GM21619 (cell line): ENCODE measurements around the gene SIRT2.
A peak's percentile ranks its signal among the peaks of the same experiment; 100 is the strongest.

Experiments used
- ATAC-seq: cut with Tn5 transposase; IDR thresholded peaks from one replicate; pipeline ENCODE4 v1.9.1; 2021; ENCODE audit not compliant: unreplicated experiment

Gene SIRT2

GRCh38 chr19:38845374-38846024, 53.9 kb downstream of the SIRT2 start:
- ATAC-seq: no peak

GRCh38 chr19:38844093-38844686, 55.2 kb downstream of the SIRT2 start:
- no peak for ATAC-seq

DNA sequence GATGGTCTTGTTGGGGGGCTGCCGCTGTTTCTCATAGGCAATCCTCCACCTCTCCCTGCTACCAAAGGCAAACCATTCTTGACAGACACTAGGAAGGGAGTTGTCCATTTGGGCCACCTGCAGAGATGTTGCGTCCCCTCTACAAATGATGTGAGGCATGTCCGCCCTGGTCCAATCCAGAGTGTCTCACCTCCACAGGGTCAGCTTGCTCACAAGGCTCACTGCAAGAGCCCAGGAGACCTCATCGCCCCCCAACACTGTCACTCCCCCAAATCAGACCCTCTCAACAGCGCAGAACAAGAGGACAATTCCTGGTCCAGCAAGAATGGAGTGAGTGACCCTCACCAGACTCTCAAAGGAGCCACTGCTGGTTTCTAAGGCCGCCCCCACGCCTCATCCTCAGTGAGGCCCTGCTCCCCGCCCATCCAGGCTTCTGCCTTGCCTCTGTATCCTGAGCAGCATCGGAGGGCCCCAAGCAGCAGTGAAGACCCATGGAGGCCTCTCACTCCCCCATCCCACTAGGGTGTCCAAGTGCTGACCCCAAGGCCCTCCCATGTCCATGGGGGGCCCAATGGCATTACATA, 56.2 kb downstream of the SIRT2 start:
- no peak for ATAC-seq

DNA sequence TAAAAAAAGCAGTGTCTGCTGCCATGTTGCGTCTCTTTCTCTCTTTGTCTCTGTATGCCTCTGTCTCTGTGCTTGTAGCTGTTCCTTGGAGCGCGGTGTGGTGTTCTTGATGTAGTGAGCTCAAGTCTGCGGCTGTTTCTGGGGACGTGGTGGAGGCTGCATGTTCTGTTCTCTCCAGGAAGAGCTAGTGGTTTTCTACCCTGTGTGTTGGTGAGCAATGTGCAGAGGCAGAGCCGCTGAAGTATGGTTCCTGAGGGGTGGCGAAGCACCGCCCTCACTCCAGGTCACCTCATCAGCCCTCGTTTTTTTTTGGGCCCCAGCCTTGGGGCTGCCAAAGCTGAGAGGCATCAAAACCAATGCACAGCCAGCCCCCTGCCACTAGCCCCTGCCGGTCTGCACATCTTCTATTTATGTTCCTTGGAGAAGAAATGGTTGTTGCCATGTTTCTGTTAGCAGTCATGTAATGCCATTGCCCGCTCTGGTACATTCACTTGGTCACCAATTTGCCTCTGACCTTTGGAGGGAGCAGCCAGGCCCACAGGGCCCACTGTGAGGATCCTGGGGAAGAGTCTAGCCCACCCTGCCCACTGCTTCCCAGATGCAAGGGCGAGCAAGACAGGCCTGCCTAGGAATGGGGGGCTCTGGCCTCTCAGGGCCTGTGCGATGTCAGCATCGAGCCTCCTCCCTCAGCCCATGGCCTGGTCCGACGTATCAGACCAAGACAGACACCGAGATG, 56.8 kb downstream of the SIRT2 start:
- ATAC-seq: no peak

DNA sequence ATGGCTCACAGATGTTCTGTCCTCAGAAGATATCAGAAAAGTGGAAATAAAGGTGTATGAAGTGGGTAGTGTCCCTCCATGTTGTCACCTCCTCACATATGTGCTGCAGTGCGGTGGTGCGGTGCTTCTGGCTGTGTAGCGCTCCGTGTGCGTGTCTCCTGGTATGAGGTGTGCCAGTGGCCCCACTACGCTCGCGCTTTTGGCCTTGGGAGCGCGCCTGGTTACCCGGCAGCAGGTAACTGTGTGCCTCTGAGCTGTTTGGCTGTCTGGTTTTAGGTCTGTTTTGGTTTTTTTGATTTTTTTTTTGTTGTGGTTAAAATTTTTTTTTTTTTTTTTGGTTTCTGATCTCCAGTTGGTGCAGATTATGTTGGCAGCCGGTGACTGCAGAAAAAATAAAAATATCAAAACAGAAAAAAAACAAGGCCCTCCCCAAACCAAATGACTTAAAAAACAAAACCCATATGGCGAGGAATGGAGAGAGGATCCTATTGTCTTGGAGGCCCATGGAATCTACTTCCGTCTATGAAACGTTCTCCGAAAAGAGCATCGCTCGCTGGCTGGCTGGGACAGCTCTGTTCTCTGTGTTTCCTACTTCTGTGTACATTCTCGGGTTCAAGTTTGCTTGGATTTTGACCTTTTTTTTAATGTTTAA, 57.5 kb downstream of the SIRT2 start:
- ATAC-seq: no peak

- ATAC-seq: no peak
Measured at GRCh38 chr19:38841180-38841766, 58.1 kb downstream of the SIRT2 start.

GRCh38 chr19:38840583-38840968, 58.8 kb downstream of the SIRT2 start:
- no peak for ATAC-seq

DNA sequence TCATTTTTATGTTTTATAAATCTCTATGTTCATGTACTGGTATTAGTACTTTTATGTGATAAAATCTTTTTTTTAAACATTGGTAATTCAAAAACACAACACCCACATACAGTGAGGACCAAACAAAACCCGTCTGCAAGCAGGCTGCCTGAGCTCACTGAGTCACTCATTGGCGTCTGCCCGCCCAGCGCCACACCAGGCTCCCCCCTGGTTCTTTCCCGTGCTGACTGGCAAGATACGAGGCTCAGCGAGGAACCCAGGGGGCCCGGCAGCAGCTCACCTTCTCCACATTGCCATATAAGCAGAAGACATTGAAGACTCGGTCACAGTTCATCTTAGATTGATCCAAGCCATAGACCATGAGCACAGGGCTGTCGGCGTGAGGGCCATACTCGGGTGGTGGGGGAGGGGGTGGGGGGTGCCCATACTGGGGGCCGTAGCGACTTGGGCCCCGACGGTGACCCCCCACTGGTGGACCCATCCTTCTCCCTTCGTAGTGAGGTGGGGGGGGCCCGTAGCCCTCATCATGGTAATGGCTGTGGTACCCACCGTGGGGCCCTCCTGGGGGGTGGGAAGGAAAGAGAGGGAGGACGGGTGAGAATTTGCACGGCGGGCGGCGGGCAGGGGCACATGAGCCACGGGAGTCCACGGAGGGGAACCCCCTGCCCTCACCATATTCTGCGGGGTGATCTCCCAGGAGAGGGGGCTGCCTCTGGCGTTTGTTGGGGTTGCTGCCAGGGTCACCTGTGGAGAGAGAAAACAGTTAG, 59.4 kb downstream of the SIRT2 start:
- no peak for ATAC-seq

- ATAC-seq: no peak
Measured at GRCh38 chr19:38838986-38839761, 60.2 kb downstream of the SIRT2 start.

GRCh38 chr19:38838208-38838985, 61.0 kb downstream of the SIRT2 start:
- no peak for ATAC-seq

- no peak for ATAC-seq
Measured at GRCh38 chr19:38837656-38838121, 61.7 kb downstream of the SIRT2 start.

GRCh38 chr19:38836983-38837626, 62.3 kb downstream of the SIRT2 start:
- ATAC-seq: no peak

DNA sequence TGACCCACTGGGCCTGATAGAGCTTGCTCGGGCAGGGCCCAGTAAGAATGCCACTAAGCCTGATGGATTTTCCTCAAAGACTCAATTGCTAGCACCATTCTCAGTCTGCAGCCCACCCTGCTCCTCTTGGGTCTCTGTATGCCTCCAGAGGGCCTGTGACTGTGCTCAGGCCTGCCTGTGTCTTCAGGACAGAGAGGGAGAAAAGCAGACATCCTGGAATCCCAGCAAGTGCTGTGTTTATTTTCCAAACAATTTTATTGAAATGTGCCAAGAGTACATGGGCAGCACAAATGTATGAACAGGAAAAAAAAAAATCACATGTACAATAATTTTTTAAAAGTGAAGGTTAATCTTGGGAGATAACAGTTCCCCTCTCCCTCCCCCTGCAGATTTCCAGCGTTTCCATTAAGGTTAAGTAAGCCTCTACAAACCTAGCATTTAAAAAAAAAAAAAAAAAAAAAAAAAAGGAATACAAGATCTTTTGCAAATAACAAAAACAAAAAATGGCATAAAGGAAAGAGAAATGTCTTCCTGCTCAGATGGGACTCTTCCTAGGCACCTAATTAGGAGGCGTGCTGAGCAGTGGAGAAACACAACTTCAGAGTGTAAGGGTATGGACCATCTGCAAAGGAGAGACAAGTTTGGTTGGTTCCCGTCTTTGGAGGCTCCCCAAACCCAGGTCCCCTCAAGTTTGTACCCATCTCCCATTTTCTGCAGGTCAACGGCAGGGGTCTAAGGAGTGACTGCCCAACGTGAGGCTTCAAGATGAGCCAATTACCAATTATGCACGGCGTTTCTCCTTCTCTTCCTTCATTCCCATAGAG, 63.0 kb downstream of the SIRT2 start:
- no peak for ATAC-seq

DNA sequence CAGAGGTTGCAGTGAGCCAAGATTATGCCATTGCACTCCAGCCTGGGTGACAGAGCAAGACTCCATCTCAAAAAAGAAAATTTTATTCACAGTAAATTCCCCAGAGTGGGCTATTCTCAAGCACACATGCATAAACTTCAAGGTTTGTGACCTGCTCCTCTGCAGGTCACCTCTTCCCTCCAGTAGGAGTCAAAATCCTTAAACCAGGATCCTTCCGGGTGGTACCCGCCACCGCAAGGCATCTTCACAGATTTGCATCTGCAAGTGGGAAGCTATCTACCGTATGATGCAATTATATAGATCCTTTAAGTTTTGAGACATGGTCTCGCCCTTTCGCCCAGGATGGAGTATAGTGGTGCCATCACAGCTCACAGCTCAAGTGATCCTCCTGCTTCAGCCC, 64.8 kb downstream of the SIRT2 start:
- ATAC-seq: no peak

GRCh38 chr19:38834104-38834490, 65.3 kb downstream of the SIRT2 start:
- ATAC-seq: no peak

- ATAC-seq: no peak
Measured at GRCh38 chr19:38833092-38833425, 66.4 kb downstream of the SIRT2 start.

DNA sequence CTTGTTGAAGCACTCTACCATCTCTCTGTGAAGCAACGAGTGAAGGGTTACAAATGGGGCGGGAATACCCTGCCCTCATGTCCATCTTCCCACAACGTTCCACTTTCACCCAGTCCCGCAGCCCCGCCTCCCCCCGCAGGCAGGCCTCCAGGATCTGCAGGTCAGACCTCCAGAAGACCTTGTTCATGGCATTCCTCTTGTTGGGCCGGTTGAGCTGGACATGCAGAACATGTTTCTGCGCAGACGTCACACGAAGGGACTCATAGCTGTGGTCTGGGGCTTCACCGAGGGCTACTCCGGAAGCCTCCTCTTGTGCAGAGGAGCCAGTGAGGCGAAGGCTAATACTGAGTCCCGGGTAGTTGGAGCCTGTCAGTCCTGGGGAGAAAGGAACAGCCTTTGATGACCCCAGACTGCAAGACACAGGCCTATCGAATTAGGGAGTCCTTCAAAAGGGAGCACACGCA, 68.2 kb downstream of the SIRT2 start:
- peak; percentile 39 for ATAC-seq
